ENCODE results near the gene CBX4.

DNA sequence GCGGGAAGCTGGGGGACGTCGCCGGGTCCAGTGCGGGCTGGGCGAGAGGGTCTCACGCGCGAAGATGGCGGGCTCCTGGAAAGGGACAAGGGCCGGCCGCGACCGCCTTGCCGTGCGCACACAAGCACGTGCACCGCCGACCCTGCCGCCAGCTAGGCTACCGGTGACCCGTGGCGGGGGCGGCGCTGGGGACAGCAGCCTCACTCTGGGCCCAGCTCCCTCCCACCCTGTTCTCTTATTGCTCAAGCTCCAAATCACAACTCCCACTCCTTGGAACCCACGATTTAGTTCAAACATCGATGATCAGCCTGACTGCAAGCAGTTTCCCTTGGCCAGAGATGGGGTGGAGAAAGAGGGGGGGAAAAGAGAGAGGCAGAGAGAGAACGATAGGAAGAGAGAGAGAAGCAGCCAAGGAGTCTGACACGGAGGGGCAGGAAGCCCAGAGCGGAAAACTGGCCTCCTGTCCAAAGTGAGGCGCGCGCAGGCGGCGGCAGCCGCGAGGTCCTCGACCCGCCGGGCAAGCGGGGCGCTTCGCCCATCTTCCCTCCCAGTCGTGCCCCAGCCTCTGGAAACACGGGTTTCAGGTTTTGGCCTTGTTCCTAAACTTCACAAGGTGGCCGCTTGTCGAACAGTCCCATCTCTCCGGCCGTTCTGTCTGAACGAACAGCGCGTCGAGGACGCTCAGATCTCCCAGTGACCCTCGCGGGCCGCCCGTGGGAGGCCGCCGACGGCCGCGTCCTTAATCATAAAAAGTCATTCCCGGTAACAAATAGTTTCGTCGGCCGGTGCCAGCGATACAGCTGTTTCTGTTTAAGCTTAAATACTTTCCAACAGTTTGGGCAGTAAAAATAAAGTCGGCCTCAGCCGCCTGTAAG lies 40.7 kb downstream of the CBX4 start:
- TF ChIP-seq POLR2A (IDR thresholded peaks at IDR 0.05): no peak
- TF ChIP-seq, protein P1, sequence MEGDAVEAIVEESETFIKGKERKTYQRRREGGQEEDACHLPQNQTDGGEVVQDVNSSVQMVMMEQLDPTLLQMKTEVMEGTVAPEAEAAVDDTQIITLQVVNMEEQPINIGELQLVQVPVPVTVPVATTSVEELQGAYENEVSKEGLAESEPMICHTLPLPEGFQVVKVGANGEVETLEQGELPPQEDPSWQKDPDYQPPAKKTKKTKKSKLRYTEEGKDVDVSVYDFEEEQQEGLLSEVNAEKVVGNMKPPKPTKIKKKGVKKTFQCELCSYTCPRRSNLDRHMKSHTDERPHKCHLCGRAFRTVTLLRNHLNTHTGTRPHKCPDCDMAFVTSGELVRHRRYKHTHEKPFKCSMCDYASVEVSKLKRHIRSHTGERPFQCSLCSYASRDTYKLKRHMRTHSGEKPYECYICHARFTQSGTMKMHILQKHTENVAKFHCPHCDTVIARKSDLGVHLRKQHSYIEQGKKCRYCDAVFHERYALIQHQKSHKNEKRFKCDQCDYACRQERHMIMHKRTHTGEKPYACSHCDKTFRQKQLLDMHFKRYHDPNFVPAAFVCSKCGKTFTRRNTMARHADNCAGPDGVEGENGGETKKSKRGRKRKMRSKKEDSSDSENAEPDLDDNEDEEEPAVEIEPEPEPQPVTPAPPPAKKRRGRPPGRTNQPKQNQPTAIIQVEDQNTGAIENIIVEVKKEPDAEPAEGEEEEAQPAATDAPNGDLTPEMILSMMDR (IDR thresholded peaks at IDR 0.05): no peak

All from thyroid gland (tissue), 4 donors.